Renal cortical epithelial cell (primary cell): ENCODE measurements around the gene CDK5RAP2. TPM values are rescaled to one million over a fixed set of nuclear protein-coding genes. Genes with fewer than 3 reads are reported as not detected.

ENCODE experiments used
- DNase-seq: peaks from one replicate; pipeline ENCODE4 v3.0.0-alpha.2; 2011; ENCODE audit warnings: low read depth
- total RNA-seq: library from RNA; depleted of rRNA; stranded (reverse); fragments of >200 nt; gene quantifications from 2 replicates; pipeline ENCODE4 v1.2.3, GENCODE V29; 2014

The CDK5RAP2 gene
- total RNA-seq = 23.4 and 47.7 TPM in 2 replicates

DNA sequence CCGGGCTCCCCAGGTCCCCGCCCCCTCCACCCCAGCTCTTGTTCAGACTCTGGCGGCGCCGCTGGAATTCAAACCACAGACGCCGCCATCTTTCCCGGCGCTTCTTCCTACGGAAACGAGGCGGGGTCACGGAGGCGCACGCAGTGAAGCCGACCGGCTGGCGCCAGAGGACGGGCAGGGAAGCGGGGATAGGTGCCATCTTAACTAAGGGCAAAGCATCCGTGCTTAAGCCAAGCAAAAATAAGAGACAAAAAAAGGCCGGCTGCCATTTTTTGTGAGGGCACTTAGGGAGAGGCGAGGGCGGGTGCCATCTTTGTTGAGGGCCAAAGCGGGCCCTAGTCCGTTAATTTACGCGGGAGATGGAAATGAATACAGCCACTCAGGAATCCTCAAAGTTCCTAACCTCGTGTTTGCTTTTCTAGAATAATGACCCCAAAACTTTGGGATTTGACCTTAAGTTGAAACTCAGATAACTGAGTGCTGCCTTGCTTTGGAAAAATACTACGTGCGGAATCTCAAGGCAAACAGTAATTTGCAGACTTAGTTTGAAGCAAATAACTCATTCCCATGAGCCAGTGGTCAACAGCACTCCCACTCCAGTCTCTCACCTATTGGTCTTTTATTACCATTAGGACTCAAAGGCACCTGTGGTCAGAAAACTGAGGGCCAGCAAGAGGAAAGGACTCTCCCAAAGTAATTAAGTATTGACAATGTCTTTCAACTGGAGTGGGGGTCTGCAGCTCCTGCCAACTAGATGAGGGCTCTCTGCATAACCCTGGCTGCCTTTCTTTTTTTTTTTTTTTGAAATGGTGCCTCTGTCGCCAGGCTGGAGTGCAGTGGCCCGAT lies at the start of gene CDK5RAP2:
CDK5RAP2 (minus strand) TSS at position 117 of the 846 bp plus-strand sequence. CDS start 189 bp downstream, outside the sequence.
- DNase-seq = peak; percentile 97

DNA sequence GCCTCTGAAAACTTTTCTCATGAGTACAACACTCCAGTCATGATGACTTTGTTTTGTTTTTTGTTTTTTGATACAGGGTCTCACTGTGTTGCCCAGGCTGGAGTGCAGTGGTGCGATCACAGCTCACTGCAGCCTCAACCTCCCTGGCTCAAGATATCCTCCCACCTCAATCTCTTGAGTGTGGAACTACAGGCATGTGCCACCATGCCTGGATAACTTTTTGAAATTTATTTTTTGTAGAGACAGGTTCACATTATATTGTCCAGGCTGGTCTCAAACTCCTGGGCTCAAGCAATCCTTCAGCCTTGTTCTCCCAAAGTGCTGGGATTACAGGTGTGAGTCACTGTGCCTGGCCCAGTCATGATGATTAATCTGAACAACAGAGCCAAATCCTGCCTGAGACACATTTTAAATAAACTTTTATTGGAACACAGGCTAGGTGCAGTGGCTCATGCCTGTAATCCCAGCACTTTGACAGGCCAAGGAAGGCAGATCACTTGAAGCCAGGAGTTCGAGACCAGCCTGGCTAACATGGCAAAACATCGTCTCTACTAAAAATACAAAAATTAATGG lies 49.0 kb upstream of the CDK5RAP2 start:
- peak; percentile 56 for DNase-seq

- no peak for DNase-seq
These were observed 48.4 kb upstream of the CDK5RAP2 start for GRCh38 chr9:120628207-120628924.

DNA sequence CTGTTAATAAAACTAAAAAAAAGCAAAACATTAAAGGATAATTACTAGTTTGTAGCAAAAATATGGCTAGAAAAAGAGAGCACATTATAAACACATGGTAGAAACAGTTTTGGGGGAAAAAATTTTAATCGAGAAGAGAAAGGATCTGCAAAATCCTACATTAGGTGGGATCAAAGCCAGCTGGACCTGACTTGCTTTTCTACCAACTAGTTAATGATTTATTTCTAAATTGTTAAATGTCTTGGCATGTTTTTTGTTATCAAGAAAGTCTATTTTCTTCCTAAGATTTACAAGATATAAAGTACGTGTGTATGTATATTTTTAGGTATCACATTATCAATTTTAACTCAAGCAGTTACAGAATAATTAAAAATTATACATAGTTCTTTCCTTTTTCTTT lies 47.1 kb upstream of the CDK5RAP2 start:
- DNase-seq = peak; percentile 51

- no peak for DNase-seq
These were observed 46.5 kb upstream of the CDK5RAP2 start for GRCh38 chr9:120626512-120626911.

DNA sequence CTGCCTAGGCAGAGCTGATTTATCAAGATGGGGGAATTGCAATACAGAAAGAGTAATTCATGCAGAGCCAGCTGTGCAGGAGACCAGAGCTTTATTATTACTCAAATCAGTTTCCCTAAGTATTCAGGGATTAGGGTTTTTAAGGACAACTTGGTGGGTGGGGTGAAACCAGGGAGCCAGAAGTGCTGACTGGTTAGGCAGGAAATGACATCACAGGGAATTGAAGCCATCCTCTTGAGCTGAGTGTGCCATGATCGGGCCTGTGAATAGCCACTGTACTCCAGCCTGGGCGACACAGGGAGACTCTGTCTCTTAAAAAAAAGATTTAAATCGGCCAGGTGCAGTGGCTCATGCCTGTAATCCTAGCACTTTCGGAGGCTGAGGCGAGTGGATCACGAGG lies 45.3 kb upstream of the CDK5RAP2 start:
- DNase-seq = no peak

DNA sequence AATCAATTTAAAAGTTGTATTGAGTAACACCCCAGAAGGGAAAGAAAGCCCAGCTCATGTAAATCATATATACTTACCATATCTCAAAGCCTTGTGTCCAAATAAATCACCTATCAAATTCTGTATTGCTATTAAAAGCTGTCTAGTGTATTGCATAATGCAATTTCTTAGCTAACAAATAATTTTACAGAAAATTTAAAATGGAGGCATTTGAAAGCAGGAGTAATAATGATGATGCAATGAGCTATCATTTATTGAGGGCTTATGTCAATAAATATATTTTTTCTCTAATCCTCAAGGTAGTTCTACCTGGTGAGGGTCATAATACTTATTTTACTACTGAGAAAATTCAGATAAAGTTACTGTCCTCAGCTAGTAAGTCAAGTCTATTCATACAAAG lies 42.8 kb upstream of the CDK5RAP2 start:
- DNase-seq = no peak

GRCh38 chr9:120621941-120622340 lies 42.0 kb upstream of the CDK5RAP2 start:
- no peak for DNase-seq

GRCh38 chr9:120619751-120620655 lies 40.0 kb upstream of the CDK5RAP2 start:
- peak; percentile 70 for DNase-seq

GRCh38 chr9:120616966-120617935 lies 37.3 kb upstream of the CDK5RAP2 start:
- no peak for DNase-seq

- DNase-seq = peak; percentile 18
These were observed 32.3 kb upstream of the CDK5RAP2 start for GRCh38 chr9:120612218-120612617.

DNA sequence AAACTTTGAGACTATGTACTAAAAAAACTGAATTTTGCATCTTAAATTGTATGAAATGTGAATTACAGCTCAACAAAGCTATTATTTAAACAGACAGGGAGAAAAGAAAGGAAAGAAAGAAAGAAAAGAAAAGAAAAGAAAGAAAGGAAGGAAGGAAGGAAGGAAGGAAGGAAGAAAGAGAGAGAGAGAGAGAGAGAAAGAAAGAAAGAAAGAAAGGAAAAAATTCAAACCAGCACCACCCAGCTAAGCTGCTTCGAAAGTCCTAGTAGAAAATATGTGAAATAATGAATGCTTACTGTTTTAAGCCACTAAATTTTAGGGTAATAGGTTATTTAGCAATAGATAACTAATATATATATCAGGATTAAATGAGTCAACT lies 31.7 kb upstream of the CDK5RAP2 start:
- DNase-seq = no peak

DNA sequence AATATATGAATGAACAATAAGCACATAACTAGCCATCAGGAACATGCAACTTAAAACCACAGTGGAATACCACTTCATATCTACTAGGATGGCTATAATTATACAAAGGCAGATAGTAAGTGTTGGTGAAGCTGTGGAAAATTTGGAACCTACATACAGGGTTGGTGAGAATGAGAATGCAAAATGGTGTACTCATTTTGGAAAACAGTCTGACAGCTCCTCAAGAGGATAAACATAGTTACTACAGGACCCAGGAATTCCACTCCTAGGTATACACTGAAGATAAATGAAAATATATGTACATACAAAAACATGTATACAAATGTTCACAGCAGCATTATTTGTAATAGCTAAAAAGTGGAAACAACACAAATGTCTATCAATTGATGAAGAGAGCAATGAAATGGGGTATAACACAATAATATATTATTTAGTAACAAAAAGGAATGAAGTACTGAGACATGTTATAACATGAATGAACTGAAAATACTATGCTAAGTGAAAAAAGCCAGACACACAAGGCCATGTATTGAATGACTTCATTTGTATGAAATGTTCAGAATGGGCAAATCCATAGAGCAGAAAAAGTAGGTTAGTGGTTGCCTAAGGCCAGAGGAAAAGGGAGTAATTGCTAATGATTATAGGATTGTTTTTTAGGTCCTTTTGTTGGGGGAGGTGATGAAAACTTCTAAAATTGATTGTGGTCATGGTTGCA lies 31.2 kb upstream of the CDK5RAP2 start:
- peak; percentile 55 for DNase-seq

DNA sequence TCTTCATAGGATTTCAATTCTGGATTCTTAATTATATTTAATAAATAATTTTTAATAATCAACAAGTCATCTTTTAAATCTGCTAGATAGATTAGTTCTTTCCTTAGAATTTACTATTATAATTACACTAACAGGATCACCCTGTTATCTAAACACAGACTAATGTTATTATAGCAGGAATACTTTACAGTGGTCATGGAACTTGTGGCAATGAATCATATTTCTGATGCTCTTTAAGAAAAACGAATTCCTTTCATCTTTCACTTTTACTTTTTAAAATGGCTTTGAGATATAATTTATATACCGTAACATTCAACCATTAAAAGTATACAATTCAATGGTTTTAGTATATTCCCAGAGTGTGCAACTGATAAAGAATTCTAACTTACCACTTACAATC lies 29.7 kb upstream of the CDK5RAP2 start:
- no peak for DNase-seq

DNA sequence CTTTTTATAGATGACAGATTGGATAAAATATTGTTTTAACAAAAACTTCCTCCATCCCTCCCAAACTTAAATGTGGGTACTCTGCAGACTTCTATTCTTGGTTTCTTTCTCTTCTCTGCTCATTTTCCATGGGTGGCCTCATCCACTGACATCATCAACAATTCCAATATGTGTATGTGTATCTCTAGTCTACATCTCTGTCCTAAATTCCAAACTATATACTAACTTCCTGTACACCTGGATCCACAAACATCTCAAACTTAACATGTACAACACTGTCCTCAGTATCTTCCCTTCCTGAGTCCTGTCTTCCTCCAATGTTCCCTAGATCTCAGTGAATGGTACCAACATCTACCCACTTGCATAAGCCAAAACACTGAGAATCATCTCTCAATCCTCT lies 28.5 kb upstream of the CDK5RAP2 start:
- DNase-seq = no peak

DNA sequence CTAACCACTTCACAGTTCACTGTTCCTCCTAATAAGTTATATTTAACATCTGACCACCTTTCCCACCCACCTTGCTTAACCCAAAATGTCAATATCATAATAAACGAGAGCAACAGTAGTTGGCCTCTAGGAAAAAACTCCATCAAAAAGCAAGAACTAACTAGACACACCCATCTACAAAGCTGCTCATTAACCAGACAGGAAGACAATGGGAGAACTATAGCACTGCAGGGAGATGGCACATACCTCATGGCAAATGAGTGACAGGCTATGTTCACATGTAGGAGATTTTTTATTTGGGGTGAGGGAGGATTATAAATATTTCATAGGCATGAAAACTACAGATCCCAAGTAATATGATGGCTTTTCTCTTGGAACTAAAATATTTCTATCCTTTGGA lies 23.6 kb upstream of the CDK5RAP2 start:
- peak; percentile 48 for DNase-seq

- DNase-seq = no peak
These were observed 23.0 kb upstream of the CDK5RAP2 start for GRCh38 chr9:120603010-120603409.

- DNase-seq = no peak
These were observed 13.9 kb upstream of the CDK5RAP2 start for GRCh38 chr9:120593955-120594277.

GRCh38 chr9:120593250-120593954 lies 13.4 kb upstream of the CDK5RAP2 start:
- no peak for DNase-seq
